Activated CD4-positive, alpha-beta T cell treated with anti-CD3 and anti-CD28 coated beads for 36 hours (primary cell): ENCODE data around the gene ZNF175. TPM values are rescaled to one million over a fixed set of nuclear protein-coding genes. Genes with fewer than 3 reads are reported as not detected.
"Not testable (repeated sequence)": the region's sequence is repeated elsewhere in the genome, so short reads cannot be mapped to it uniquely, and the experiment has no call there.

Experiments used
- ATAC-seq: fragments of 200-7000 bp; cut with Tn5 transposase; one replicate; pipeline ENCODE4 v1.10.0; 2021; ENCODE audit warnings: mild to moderate bottlenecking, moderate library complexity
- CTCF ChIA-PET: fragments of 350-600 bp; sonication (Branson Sonifier 250); formaldehyde crosslinking; loops from one replicate; lab custom pipeline; 2021; ENCODE audit warnings: antibody characterized with exemption; lab: Charles Lee
- POLR2A ChIA-PET: fragments of 350-600 bp; sonication (Branson Sonifier 250); formaldehyde crosslinking; loops from one replicate; lab custom pipeline; 2021; ENCODE audit warnings: antibody characterized with exemption, inconsistent platforms; lab: Charles Lee
- DNase-seq: peaks from one replicate; pipeline ENCODE4 v3.0.0-alpha.2; 2020
- H3K27ac Mint-ChIP-seq: one replicate; pipeline ENCODE4 v1.8.0; 2021; ENCODE audit warnings: mixed read lengths
- H3K27me3 Mint-ChIP-seq: one replicate; pipeline ENCODE4 v1.8.0; 2021; ENCODE audit warnings: mixed read lengths
- H3K36me3 Mint-ChIP-seq: one replicate; pipeline ENCODE4 v1.8.0; 2021; ENCODE audit warnings: low read depth, mixed read lengths
- H3K4me1 Mint-ChIP-seq: one replicate; pipeline ENCODE4 v1.8.0; 2021; ENCODE audit warnings: mixed read lengths
- H3K4me3 Mint-ChIP-seq: one replicate; pipeline ENCODE4 v1.8.0; 2021; ENCODE audit warnings: mild to moderate bottlenecking, moderate library complexity, mixed read lengths
- H3K9me3 Mint-ChIP-seq: one replicate; pipeline ENCODE4 v1.8.0; 2021; ENCODE audit warnings: low read depth, mixed read lengths
- intact Hi-C, 2 experiments: fragments of 100-400 bp; cut with DNase I in 1 of 2; cut with micrococcal nuclease in 1 of 2; formaldehyde crosslinking; loops; one replicate each; pipeline versions ENCODE4 v1.14.2 to v1.15.1; 2022 to 2024; cut with DNase I, micrococcal nuclease
- total RNA-seq, 2 experiments: library from RNA; stranded (reverse); gene quantifications; one replicate each; pipeline ENCODE4 v1.2.3, GENCODE V29; 2021

The ZNF175 gene
- total RNA-seq, 2 experiments from 2014 or later: 5.9 to 9.6 TPM

DNA sequence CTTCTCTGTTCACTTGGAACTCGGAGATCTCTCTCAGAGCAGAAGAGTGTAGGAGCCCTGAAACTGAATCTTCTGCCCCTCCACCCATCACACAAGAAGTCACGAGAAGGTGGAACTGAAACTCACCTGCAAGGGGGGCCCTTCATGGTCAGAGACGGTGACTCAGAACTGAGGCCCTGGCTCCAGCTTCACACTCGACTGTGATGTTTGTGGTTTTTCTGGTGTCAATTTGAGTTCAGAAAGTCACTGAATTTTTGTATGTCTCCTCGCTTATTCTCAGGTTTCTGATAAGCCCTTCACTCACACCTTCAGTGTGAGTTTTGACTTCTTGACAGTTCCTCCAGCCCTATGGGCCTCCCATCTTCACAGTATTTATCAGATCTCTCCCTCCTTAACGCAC lies 36.0 kb downstream of the ZNF175 start:
- Mint-ChIP-seq H3K4me3 (peak overlapping the region; percentile 16), H3K9me3 (peaks cover 10% of the 10 kb centered on the region), H3K4me1 (peaks cover 21% of the 10 kb centered on the region), H3K36me3 (no peaks in the 10 kb centered on the region), H3K27me3 (peaks cover 37% of the 10 kb centered on the region), H3K27ac (no peak overlapping the region)
- ATAC-seq (peak; percentile 90), DNase-seq (peak; percentile 71)
- intact Hi-C loops: loop anchor here (5.0 kb wide), 2 partner anchors 50 to 170 kb away; no protein-coding TSS in a partner anchor
- ChIA-PET POLR2A (no interaction called here), CTCF (interaction anchor here (0.6 to 1.2 kb wide), 3 partner anchors 30 to 189 kb away, joined by 3 to 4 read pairs (median 4); no protein-coding TSS in a partner anchor)

GRCh38 chr19:51607920-51608562 lies 37.0 kb downstream of the ZNF175 start:
- DNase-seq (peak; percentile 88), ATAC-seq (peak; percentile 37)
- ChIA-PET CTCF (interaction anchor here (0.6 to 1.3 kb wide), 5 partner anchors 23 to 169 kb away, joined by 3 to 5 read pairs (median 3); no protein-coding TSS in a partner anchor), POLR2A (no interaction called here)
- Mint-ChIP-seq H3K27ac (no peak overlapping the region), H3K4me1 (peaks cover 21% of the 10 kb centered on the region), H3K36me3 (no peaks in the 10 kb centered on the region), H3K9me3 (peaks cover 17% of the 10 kb centered on the region), H3K4me3 (no peak overlapping the region), H3K27me3 (peaks cover 36% of the 10 kb centered on the region)
- intact Hi-C loops: loop anchor here (2.0 to 5.0 kb wide), 3 partner anchors 49 to 169 kb away; no protein-coding TSS in a partner anchor

- no peak overlapping the region for H3K4me3 Mint-ChIP-seq
- peaks cover 38% of the 10 kb centered on the region for H3K27me3 Mint-ChIP-seq
- intact Hi-C loops: no loop called here
- ATAC-seq (no peak), DNase-seq (no peak)
- no peak overlapping the region for H3K27ac Mint-ChIP-seq
- H3K4me1 Mint-ChIP-seq: peaks cover 21% of the 10 kb centered on the region
- ChIA-PET CTCF (no interaction called here), POLR2A (no interaction called here)
- H3K9me3 Mint-ChIP-seq: peaks cover 18% of the 10 kb centered on the region
- no peaks in the 10 kb centered on the region for H3K36me3 Mint-ChIP-seq
Observed at GRCh38 chr19:51610576-51610975, 39.5 kb downstream of the ZNF175 start.

DNA sequence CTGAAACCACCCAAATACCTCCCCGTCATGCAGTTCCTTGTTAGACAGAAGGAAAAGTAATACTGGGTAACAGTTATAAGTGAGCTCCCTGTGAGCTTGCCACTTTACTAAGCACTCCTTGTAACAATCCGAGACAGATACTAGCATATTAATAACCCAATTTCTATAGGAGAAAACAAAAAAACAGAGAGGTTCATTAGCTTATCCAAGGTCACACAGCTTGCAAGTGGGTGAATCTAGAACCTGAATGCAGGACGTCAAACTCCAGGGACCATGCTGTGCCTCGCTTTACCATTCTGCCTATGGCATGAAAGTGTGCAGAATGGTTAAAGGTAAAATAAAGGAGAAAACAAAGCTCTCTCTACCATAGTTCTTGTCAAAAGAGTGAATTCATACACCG lies 43.7 kb downstream of the ZNF175 start:
- Mint-ChIP-seq H3K27me3 (peaks cover 36% of the 10 kb centered on the region), H3K9me3 (peaks cover 13% of the 10 kb centered on the region), H3K36me3 (no peaks in the 10 kb centered on the region), H3K4me1 (no peaks in the 10 kb centered on the region), H3K4me3 (no peak overlapping the region), H3K27ac (no peak overlapping the region)
- ATAC-seq (no peak), DNase-seq (no peak)
- ChIA-PET CTCF (interaction anchor here (0.8 to 2.0 kb wide), 3 partner anchors 42 to 194 kb away, joined by 3 to 9 read pairs (median 6); no protein-coding TSS in a partner anchor), POLR2A (interaction anchor here (0.7 kb wide), 1 partner anchor 61 kb away, joined by 3 read pairs; no protein-coding TSS in a partner anchor)
- intact Hi-C loops: no loop called here

DNA sequence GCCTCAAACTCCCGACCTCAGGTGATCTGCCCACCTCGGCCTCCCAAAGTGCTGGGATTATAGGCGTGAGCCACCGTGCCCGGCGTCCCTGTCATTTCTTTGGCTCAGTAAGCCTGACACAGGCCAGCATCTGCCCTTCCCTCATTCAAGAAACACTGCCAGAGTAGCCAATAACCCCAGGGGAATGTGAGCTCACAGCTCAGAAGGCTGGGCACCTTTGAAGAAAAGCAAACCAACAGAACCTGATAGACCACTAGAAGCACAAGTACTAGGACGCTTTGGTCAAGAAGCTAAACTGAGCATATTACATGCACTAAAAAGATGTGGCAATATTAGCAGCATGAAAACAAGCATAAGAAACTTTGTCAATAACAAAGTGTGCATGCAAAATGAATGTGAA lies 44.9 kb downstream of the ZNF175 start:
- DNase-seq (no peak), ATAC-seq (no peak)
- intact Hi-C loops: no loop called here
- Mint-ChIP-seq H3K27me3 (peaks cover 31% of the 10 kb centered on the region), H3K4me3 (no peak overlapping the region), H3K4me1 (no peaks in the 10 kb centered on the region), H3K36me3 (no peaks in the 10 kb centered on the region), H3K9me3 (peaks cover 13% of the 10 kb centered on the region), H3K27ac (no peak overlapping the region)
- CTCF ChIA-PET: interaction anchor here (0.8 to 2.0 kb wide), 2 partner anchors 13 to 41 kb away, joined by 3 to 9 read pairs; no protein-coding TSS in a partner anchor
- POLR2A ChIA-PET: no interaction called here

DNA sequence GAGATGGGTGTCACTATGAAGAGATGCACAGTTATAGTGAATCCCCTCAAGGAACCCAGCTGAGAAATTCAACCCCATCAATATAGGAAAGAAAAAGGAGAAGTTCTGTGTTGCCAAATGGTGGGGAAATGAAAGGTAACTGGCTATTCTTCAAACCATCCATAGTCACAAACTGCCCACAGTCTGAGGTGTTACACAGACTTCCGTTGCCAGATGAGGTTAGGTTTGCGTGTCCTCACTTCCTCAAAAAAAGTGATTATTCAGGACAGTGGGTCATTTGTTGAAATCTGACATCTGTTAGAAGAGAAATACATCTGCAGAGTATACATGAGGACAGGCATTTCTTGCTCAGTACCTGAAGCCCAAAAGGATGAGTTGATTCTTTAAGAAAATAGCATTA lies 50.1 kb downstream of the ZNF175 start:
- no peak overlapping the region for H3K27ac Mint-ChIP-seq
- H3K27me3 Mint-ChIP-seq: peaks cover 25% of the 10 kb centered on the region
- no peaks in the 10 kb centered on the region for H3K4me1 Mint-ChIP-seq
- H3K36me3 Mint-ChIP-seq: no peaks in the 10 kb centered on the region
- ATAC-seq (no peak), DNase-seq (no peak)
- ChIA-PET POLR2A (no interaction called here), CTCF (interaction anchor here (1.0 kb wide), 2 partner anchors 29 to 40 kb away, joined by 3 to 5 read pairs; no protein-coding TSS in a partner anchor)
- intact Hi-C loops: no loop called here
- H3K4me3 Mint-ChIP-seq: no peak overlapping the region
- no peaks in the 10 kb centered on the region for H3K9me3 Mint-ChIP-seq

GRCh38 chr19:51626675-51627074 lies 55.6 kb downstream of the ZNF175 start:
- intact Hi-C loops: no loop called here
- ChIA-PET POLR2A (no interaction called here), CTCF (interaction anchor here (0.6 to 1.2 kb wide), 3 partner anchors 10 to 27 kb away, joined by 3 to 4 read pairs (median 3); no protein-coding TSS in a partner anchor)
- Mint-ChIP-seq H3K27me3 (peaks cover 33% of the 10 kb centered on the region), H3K9me3 (no peaks in the 10 kb centered on the region), H3K36me3 (no peaks in the 10 kb centered on the region), H3K4me3 (no peak overlapping the region), H3K4me1 (no peaks in the 10 kb centered on the region), H3K27ac (no peak overlapping the region)
- no peak for DNase-seq
- no peak for ATAC-seq

DNA sequence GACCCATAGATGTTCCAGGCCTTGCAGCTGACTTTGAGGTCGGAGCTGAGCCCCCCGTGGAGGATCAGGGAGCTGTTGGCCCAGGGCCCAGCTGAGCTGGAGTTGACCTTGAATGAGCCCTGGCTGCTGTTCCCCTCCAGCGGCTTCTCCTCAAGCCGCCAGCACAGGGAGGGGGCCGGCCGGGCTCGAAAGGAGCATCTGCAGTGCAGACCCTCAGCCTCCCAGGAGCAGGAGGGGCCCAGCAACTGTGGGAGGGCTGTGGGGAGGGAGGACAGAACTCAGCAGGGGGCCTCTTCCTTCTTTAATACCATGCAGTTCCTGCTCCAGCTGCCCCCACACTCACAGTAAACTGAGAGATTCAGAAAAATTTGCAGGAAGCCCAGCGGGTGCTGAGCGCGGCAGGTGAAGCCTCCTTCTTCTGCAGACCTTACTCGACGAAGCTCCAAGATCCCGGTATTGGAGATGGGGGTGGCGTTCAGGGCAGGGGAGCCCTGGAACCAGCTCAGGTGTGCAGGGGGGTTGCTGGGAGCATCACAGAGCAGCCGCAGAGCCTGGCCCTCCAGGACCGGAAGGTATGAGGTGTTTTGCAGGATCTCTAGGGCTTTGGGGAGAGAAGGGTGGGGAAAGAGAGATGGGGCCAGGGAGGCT lies 56.5 kb downstream of the ZNF175 start:
- no peak for ATAC-seq
- Mint-ChIP-seq H3K9me3 (no peaks in the 10 kb centered on the region), H3K4me3 (no peak overlapping the region), H3K4me1 (no peaks in the 10 kb centered on the region), H3K27ac (no peak overlapping the region), H3K36me3 (no peaks in the 10 kb centered on the region), H3K27me3 (peaks cover 32% of the 10 kb centered on the region)
- intact Hi-C loops: no loop called here
- ChIA-PET POLR2A (no interaction called here), CTCF (interaction anchor here (1.2 kb wide), 1 partner anchor 9 kb away, joined by 4 read pairs; no protein-coding TSS in a partner anchor)
- DNase-seq: no peak

DNA sequence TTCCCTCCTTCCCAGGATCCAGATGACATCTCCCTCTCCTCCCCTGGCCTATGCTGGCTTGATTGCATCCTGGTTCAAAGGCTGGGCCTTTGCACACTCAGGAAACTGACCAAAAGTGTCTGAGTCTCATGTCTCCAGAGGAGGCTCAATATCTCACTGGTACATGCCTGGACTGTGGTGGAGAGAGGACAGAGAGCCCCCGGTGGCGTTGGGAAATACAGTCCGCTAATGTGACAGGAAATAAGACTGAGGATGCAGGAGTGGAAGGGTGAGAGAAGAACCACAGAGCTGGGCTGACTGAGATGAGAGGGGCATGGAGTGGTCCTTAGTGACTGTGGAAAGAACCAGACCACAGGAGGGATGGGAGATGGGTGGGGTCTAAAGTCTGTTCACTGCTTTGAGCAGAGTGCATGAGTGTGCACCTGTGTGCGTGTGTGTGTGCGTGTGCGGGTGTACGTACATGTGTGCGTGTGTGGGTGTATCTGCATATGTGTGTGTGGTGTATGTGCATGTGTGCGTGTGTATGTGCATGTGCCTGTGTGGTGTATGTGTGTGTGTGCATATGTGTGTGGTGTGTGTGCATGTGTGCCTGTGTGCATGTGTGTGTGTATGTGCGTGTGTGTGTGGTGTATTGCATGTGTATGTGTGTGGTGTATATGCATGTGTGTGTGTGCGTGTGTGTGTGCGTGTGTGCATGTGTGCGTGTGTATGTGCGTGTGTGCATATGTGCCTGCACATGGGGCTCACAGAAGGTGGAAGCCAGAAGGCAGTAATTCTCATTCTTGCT lies 57.3 kb downstream of the ZNF175 start:
- Mint-ChIP-seq H3K4me1 (no peaks in the 10 kb centered on the region), H3K9me3 (no peaks in the 10 kb centered on the region), H3K27ac (no peak overlapping the region), H3K36me3 (no peaks in the 10 kb centered on the region), H3K27me3 (peaks cover 31% of the 10 kb centered on the region), H3K4me3 (no peak overlapping the region)
- ChIA-PET POLR2A (no interaction called here), CTCF (no interaction called here)
- ATAC-seq (no peak), DNase-seq (no peak)
- intact Hi-C loops: no loop called here

GRCh38 chr19:51630315-51630714 lies 59.2 kb downstream of the ZNF175 start, which contains the start of gene SIGLEC5:
SIGLEC5 (minus strand) TSS chr19:51630401; CDS start chr19:51630335, 66 bp downstream.
- H3K36me3 Mint-ChIP-seq, H3K9me3 Mint-ChIP-seq, H3K27ac Mint-ChIP-seq, intact Hi-C loops, H3K4me3 Mint-ChIP-seq, H3K4me1 Mint-ChIP-seq, DNase-seq, ATAC-seq, POLR2A ChIA-PET: not testable (repeated sequence)
- CTCF ChIA-PET: interaction anchor here (0.9 to 1.2 kb wide), 2 partner anchors 10 to 22 kb away, joined by 4 to 5 read pairs; no protein-coding TSS in a partner anchor
- peaks cover 21% of the 10 kb centered on the region for H3K27me3 Mint-ChIP-seq

DNA sequence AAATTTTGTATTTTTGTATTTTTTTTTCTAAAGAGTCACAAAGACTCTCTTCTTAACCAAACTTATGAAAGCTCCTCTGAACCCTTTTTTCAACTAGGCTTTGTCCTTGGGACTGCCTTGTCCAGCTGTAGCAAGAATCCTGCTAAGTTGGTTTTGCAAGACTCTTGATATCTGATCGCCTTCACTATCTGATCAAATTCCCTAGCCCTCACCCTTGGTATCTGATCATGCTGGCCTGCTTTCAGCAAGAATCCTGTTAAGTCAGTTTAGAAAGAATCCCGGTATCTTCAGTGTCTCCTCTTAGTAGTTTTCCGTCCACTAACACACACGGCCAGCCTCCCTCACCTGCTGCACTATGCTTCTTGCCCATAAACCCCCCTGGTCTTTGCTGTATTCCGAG lies 61.0 kb downstream of the ZNF175 start:
- no peak for DNase-seq
- Mint-ChIP-seq H3K27me3 (peaks cover 17% of the 10 kb centered on the region), H3K27ac (no peak overlapping the region), H3K9me3 (no peaks in the 10 kb centered on the region), H3K4me3 (no peak overlapping the region), H3K36me3 (no peaks in the 10 kb centered on the region), H3K4me1 (no peaks in the 10 kb centered on the region)
- ATAC-seq: no peak
- ChIA-PET CTCF (interaction anchor here (1.2 kb wide), 1 partner anchor 234 kb away, joined by 3 read pairs; no protein-coding TSS in a partner anchor), POLR2A (no interaction called here)
- intact Hi-C loops: no loop called here
